Prostate gland (tissue), 2 donors: ENCODE data around the gene GNAQ. TPM values are rescaled to one million over a fixed set of nuclear protein-coding genes. Genes with fewer than 3 reads are reported as not detected.

Experiments
- DNase-seq: peaks from one replicate; pipeline ENCODE4 v3.0.0-alpha.2; 2019; ENCODE audit warnings: low spot score
- H3K27ac ChIP-seq, 2 donors: fragments of 200-600 bp; sonication (generic); 2 replicates each; pipeline ENCODE4 v1.5.1; 2017 to 2019
- H3K27me3 ChIP-seq: fragments of 200-600 bp; sonication (generic); replicated peaks from 2 replicates; pipeline ENCODE4 v1.5.1; 2019; ENCODE audit not compliant: insufficient read depth
- H3K36me3 ChIP-seq, 2 donors: fragments of 200-600 bp; sonication (generic); 1 replicate in 1 of 2; 2 replicates in 1 of 2; pipeline versions ENCODE4 v1.5.1 to v1.8.1; 2017 to 2019
- H3K4me1 ChIP-seq: fragments of 200-600 bp; sonication (generic); replicated peaks from 2 replicates; pipeline ENCODE4 v1.5.1; 2019
- H3K4me3 ChIP-seq, 2 donors: fragments of 200-600 bp; sonication (generic); 2 replicates each; pipeline ENCODE4 v1.5.1; 2017 to 2019
- H3K9me3 ChIP-seq: fragments of 200-600 bp; sonication (generic); 2 replicates; pipeline ENCODE4 v1.5.1; 2017
- POLR2A ChIP-seq: fragments of 450-650 bp; IDR thresholded peaks from one replicate; pipeline ENCODE4 v1.6.1; 2016; ENCODE audit warnings: antibody characterized with exemption, mild to moderate bottlenecking
- POLR2AphosphoS5 ChIP-seq: sonication (generic); formaldehyde crosslinking; IDR thresholded peaks from one replicate; pipeline ENCODE4 v1.6.1; 2017; ENCODE audit warnings: antibody characterized with exemption
- WGBS: methylation state at CpG from one replicate; pipeline ENCODE4 v1.1.5; 2018; 5-methylcytosine and 5-hydroxymethylcytosine counted together
- intact Hi-C: fragments of 100-400 bp; cut with DNase I; formaldehyde crosslinking; loops from one replicate; pipeline ENCODE4 v1.14.2; 2022
- total RNA-seq, 2 donors: library from RNA; depleted of rRNA; stranded (reverse); fragments of >200 nt; gene quantifications; one replicate each; pipeline ENCODE4 v1.1.0, GENCODE V29; 2016
- TF ChIP-seq, protein P1 (sequence below), 4 experiments: fragments of 200-600 bp in 2 of 4; fragments of 450-650 bp in 2 of 4; sonication (generic) in 2 of 4; IDR thresholded peaks; 1 replicate in 3 of 4; 2 replicates in 1 of 4; pipeline ENCODE4 v1.5.1; 2016 to 2019; ENCODE audit warnings: antibody characterized with exemption in 4 of 4, mild to moderate bottlenecking in 2 of 4, moderate library complexity in 2 of 4

The GNAQ gene
- total RNA-seq, 2 donors from 2014 or later = 35.0 to 43.7 TPM

DNA sequence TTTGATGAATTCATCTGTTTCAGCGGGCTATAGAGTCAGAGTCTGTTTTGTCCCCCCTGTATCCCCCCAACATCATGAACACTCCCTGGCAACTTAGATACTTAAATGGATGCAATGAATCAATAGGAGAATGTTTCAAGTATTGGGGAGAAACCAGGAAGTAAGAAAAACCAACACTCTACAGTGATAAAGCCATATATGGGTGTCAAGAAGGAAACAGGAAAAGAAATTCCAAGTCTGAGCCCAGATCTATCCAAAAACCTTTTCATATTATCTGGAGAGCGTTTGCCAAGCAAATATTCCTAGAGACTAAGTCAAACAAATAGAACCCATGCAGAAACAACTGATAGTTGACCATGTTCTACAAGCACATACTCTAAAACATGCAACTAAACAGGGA, 2.3 kb upstream of the GNAQ start:
- WGBS = 66% methylated on average over 2 of the region's 2 CpGs
- intact Hi-C loops = loop anchor here (2.0 to 5.0 kb wide), 8 partner anchors 57 to 857 kb away; partner anchors contain the start of gene VPS13A
- TF ChIP-seq, protein P1, sequence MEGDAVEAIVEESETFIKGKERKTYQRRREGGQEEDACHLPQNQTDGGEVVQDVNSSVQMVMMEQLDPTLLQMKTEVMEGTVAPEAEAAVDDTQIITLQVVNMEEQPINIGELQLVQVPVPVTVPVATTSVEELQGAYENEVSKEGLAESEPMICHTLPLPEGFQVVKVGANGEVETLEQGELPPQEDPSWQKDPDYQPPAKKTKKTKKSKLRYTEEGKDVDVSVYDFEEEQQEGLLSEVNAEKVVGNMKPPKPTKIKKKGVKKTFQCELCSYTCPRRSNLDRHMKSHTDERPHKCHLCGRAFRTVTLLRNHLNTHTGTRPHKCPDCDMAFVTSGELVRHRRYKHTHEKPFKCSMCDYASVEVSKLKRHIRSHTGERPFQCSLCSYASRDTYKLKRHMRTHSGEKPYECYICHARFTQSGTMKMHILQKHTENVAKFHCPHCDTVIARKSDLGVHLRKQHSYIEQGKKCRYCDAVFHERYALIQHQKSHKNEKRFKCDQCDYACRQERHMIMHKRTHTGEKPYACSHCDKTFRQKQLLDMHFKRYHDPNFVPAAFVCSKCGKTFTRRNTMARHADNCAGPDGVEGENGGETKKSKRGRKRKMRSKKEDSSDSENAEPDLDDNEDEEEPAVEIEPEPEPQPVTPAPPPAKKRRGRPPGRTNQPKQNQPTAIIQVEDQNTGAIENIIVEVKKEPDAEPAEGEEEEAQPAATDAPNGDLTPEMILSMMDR (IDR thresholded peaks at IDR 0.05) = no peak
- TF ChIP-seq POLR2AphosphoS5 (no peak), POLR2A (no peak)
- H3K27ac ChIP-seq = no peak overlapping the region
- DNase-seq = no peak
- H3K4me1 ChIP-seq = no peaks in the 10 kb centered on the region
- no peak overlapping the region for H3K4me3 ChIP-seq
- no peaks in the 10 kb centered on the region for H3K9me3 ChIP-seq
- no peaks in the 10 kb centered on the region for H3K27me3 ChIP-seq
- no peaks in the 10 kb centered on the region for H3K36me3 ChIP-seq

DNA sequence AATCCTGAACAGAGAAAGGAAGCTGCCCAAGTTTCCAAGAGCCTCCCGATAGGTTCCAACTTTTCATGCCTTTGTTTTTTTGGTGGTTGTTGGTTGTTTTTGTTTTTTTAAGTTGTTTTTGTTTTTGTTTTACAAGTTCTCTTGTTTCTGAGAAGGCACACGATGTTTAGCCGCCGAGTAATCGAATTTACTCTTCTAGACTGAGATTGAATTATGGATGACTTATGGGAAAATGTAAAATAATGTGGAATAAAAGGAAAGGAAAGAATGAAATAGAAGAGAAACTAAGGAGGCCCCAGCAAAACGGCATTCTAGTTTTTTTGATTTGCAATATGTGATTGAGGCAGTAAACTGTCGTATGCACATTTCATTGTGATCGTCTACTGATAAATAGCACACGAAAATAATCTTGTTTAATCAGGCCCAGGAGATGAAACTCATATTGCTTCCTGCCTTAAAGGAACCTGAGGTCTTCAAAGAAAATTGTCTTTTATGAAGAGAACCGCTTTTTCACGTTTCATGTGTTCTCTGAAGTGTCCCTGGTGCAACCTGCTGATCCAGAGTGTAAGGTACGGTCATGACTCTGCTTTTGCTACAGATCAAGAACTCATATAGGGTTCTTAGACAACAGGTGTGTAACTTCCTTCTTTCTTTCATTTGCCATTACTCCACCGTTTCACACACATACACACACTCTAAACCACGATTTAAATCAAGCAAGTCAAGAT, 1.3 kb upstream of the GNAQ start:
- peak overlapping the region; percentile 69 to 74 for H3K4me3 ChIP-seq
- intact Hi-C loops = loop anchor here (5.0 kb wide), 7 partner anchors 56 to 856 kb away; partner anchors contain the start of gene VPS13A

DNA sequence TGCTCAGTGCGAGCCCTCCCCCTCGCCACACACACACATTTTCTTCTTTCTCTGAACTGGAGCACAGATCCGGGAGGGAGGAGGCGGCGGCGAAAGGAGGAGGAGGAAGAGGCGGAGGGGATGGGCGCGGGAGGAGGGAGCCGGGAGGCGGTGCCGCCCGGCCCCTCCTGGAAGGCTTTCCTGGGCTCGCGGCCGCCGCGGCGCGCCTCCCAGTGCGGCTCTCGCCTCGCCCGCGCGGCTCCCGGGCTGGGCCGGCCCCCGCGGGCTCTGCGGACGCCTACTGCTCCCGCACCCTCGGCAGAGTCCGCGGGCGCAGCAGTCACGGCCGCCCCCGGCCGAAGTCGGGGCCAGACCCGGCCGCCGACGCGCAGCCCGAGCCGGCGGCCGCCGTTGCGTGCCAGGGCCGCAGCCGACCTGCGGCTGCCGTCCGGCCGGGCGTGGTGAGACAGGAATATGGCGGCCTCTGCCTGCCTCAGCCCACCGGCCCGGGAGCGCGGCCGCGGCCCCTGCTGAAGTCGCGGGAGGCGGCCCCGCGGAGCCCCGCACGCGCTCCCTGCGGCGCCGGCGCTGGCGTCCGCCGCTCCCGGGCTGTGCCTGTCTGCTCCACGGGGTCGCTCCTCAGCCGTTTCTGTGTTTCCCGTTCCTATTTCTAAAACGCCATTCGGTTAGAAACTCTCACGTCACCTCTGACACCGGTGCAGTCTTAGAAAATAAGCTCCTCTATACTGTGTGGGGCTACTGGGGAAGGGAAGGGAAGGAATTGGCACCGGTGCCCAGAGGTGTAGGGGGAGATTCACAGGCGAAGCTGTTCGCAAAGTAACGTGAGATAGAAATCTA, 500 bp upstream of the GNAQ start:
- H3K36me3 ChIP-seq = no peaks in the 10 kb centered on the region
- no peaks in the 10 kb centered on the region for H3K27me3 ChIP-seq
- H3K9me3 ChIP-seq = no peaks in the 10 kb centered on the region
- H3K27ac ChIP-seq = peak overlapping the region; percentile 89 to 93
- TF ChIP-seq POLR2AphosphoS5 = peak; percentile 84
- TF ChIP-seq POLR2A = peak; percentile 81
- TF ChIP-seq, protein P1 (IDR thresholded peaks at IDR 0.05) = no peak
- H3K4me1 ChIP-seq = no peaks in the 10 kb centered on the region
- intact Hi-C loops = loop anchor here (5.0 kb wide), 7 partner anchors 55 to 855 kb away; partner anchors contain the start of gene VPS13A
- under 1% methylated on average over 52 of the region's 95 CpGs for WGBS
- DNase-seq = peak; percentile 92
- peak overlapping the region; percentile 69 to 74 for H3K4me3 ChIP-seq

More for the DNA sequence above, 1.3 kb upstream of the GNAQ start:
- Histone ChIP-seq H3K27ac (peak overlapping the region; percentile 89 to 93), H3K9me3 (no peaks in the 10 kb centered on the region), H3K36me3 (no peaks in the 10 kb centered on the region), H3K27me3 (no peaks in the 10 kb centered on the region), H3K4me1 (no peaks in the 10 kb centered on the region)
- no peak for DNase-seq
- TF ChIP-seq, protein P1 (IDR thresholded peaks at IDR 0.05) = no peak
- TF ChIP-seq POLR2A (no peak), POLR2AphosphoS5 (no peak)
- WGBS = 34% methylated on average over 14 of the region's 14 CpGs

DNA sequence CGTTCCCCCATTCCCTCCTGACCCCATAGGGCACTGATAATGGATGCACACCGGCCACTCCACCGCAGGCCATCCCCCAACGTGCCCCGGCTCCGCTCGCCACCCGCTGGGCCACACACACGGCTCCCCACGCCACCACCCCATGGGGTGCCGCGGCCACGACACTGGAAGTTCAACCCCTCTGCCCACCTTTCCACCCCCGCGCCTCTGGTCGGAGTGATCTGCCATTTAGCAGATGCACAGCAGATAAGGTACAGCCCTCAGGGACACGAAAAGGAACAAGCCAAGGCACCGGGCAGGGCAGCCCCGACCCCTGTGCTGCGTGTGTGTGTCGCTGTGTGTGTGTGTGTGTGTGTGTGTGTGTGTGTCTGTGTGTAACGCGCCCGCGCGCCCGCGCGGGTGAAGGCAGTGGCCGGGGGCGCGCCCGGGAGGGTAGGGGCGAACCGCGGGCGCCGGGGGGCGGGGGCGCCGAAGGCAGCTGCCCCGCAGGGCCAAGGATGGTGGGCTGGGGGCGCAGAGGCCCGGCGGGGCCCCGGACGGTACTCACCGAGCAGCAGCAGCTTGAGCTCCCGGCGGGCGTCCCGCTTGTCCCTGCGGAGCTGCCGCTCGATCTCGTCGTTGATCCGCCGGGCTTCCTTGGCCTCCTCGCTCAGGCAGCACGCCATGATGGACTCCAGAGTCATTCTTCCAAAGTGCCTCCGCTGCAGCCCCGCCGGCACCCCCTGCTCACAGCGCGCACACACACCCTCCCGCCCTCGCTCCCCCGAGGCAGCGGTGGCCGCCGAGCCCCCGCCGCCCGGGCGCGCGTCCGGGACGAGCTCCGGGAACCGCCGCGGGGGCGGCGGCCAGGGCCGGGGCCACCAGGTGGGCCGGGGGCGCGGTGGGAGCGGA, 813 bp downstream of the GNAQ start:
- DNase-seq = peak; percentile 56
- TF ChIP-seq POLR2A = no peak
- TF ChIP-seq POLR2AphosphoS5 = no peak
- TF ChIP-seq, protein P1 (IDR thresholded peaks at IDR 0.05) = no peak

More for the DNA sequence above, 813 bp downstream of the GNAQ start:
- Histone ChIP-seq H3K4me3 (peak overlapping the region; percentile 69 to 74), H3K4me1 (no peaks in the 10 kb centered on the region), H3K27ac (peak overlapping the region; percentile 89 to 93), H3K9me3 (no peaks in the 10 kb centered on the region), H3K27me3 (no peaks in the 10 kb centered on the region), H3K36me3 (no peaks in the 10 kb centered on the region)
- intact Hi-C loops = loop anchor here (5.0 kb wide), 7 partner anchors 53 to 853 kb away; partner anchors contain the start of gene VPS13A
- WGBS = under 1% methylated on average over 73 of the region's 91 CpGs
